Femur (tissue), 1 donor: ENCODE measurements around the gene FAM25C.
"Not testable (repeated sequence)": the region's sequence is repeated elsewhere in the genome, so short reads cannot be mapped to it uniquely, and the experiment has no call there.

Experiments
- DNase-seq: peaks from one replicate; pipeline ENCODE4 v3.0.0-alpha.2; 2017

Gene FAM25C

DNA sequence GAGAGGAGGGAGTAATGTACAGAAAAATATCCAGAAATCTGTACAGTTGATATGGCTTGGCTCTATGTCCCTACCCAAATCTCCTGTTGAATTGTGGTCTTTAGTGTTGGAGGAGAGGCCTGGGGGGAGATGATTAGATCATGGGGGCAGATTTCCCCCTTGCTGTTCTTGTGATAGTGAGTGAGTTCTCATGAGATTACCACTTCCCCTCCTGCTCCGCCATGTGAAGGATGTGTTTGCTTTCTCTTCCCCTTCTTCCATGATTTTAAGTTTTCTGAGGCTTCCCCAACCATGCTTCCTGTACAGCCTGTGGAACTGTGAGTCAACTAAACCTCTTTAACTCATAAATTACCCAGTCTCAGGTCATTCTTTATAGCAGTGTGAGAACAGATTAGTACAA is 52.2 kb downstream of the FAM25C start:
- not testable (repeated sequence) for DNase-seq
